Pulmonary artery endothelial cell (primary cell): ENCODE data around the gene PRR15L. TPM values are rescaled to one million over a fixed set of nuclear protein-coding genes. Genes with fewer than 3 reads are reported as not detected.

Experiments used
- DNase-seq: peaks from one replicate; pipeline ENCODE4 v3.0.0-alpha.2; 2011; ENCODE audit warnings: low read depth, low spot score
- total RNA-seq: library from RNA; depleted of rRNA; stranded (reverse); fragments of >200 nt; gene quantifications from 2 replicates; pipeline ENCODE4 v1.2.3, GENCODE V29; 2014

Gene PRR15L
- total RNA-seq, 1 donor from 2014 or later = not detected

GRCh38 chr17:47961406-47961805 lies 3.7 kb upstream of the PRR15L start:
- no peak for DNase-seq

DNA sequence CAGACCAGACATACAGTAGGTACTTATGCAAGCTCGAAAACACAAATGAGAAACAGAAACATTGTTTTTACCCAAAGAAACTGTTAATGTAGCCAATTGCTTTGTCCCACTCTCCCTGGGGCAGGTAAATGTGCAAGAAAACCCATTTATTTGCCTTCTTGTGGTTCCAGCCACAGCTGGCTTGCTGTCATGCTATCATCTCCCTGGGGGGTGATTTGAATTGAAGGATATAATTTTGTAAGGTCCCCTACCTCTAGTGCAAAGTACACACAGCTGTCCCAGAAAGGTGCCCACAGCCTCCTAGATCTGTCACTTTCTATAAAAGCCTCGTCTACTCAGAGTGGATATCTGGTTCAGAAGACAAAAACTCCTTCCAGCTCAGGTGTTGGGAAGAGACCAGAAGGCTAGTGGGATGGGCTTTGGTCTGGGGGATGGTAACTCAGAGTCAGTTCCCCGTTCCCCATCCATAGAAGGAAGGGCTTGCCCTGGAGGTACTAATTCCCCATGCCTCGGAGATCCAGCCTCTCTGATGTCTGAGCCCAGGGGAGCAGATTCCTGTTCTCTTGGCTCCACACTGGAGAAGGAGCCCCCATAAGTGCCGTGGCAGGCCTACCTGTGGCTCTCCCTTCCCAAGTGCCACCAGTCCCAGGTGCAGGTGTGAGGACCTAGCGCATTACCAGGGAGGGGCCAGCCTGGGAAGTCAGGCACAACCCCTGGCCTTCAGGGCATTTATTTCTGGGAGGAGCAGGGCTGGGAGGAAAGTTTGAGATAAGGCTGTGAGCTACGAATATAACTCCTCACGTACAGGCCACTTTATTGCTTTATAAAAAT lies 2.4 kb upstream of the PRR15L start:
- no peak for DNase-seq

DNA sequence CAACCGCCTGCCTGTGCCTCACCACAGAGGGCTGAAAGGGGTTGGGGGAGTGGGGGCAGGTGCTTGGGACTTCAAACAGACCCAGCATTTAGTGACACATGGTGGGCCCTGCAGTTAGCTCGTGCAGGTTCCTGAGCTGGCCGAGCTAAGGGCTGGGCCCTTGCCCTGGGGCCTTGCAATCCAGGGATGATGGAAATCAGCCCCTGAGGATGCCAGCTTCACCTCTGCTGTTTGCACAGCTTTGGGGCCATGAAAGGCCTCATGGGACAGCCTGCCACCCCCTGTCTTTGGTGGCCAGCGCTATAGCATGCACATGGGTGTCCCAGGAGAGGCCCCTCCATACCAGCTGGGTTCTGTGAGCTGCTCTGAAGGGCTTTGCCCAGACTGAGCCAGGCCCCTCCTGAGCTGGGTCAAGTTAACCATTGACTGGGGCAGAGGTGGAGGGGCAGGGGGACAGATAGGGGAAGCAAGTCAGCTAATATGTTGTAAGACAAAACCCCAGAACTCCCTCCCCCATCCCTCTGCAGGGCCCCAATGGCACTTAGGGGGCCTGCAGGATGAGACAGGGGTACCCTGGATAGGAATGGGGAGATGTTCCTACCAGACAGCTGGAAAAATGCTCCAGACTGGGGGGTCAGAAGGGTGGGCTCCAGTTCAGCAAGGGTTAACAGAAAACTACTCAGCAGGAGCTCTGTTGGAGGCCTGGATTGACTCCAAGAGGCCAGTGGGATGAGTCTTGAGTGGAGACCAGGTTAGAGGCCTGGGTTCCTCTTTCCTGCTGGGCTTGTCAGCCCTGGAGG lies 692 bp downstream of the PRR15L start:
- DNase-seq = no peak

- no peak for DNase-seq
Observed at GRCh38 chr17:47955497-47956461, 1.9 kb downstream of the PRR15L start.

- no peak for DNase-seq
Observed at GRCh38 chr17:47953909-47954308, 3.8 kb downstream of the PRR15L start.

GRCh38 chr17:47952171-47953021 lies 5.3 kb downstream of the PRR15L start:
- DNase-seq = no peak

GRCh38 chr17:47950448-47950847 lies 7.2 kb downstream of the PRR15L start:
- no peak for DNase-seq

- DNase-seq = no peak
Observed at GRCh38 chr17:47949946-47950345, 7.7 kb downstream of the PRR15L start.

- peak; percentile 30 for DNase-seq
Observed at GRCh38 chr17:47949197-47949759, 8.4 kb downstream of the PRR15L start.

- DNase-seq = no peak
Observed at GRCh38 chr17:47948706-47949196, 8.9 kb downstream of the PRR15L start.

GRCh38 chr17:47946929-47947397 lies 10.7 kb downstream of the PRR15L start:
- peak; percentile 43 for DNase-seq

GRCh38 chr17:47946516-47946915 lies 11.2 kb downstream of the PRR15L start:
- DNase-seq = no peak

DNA sequence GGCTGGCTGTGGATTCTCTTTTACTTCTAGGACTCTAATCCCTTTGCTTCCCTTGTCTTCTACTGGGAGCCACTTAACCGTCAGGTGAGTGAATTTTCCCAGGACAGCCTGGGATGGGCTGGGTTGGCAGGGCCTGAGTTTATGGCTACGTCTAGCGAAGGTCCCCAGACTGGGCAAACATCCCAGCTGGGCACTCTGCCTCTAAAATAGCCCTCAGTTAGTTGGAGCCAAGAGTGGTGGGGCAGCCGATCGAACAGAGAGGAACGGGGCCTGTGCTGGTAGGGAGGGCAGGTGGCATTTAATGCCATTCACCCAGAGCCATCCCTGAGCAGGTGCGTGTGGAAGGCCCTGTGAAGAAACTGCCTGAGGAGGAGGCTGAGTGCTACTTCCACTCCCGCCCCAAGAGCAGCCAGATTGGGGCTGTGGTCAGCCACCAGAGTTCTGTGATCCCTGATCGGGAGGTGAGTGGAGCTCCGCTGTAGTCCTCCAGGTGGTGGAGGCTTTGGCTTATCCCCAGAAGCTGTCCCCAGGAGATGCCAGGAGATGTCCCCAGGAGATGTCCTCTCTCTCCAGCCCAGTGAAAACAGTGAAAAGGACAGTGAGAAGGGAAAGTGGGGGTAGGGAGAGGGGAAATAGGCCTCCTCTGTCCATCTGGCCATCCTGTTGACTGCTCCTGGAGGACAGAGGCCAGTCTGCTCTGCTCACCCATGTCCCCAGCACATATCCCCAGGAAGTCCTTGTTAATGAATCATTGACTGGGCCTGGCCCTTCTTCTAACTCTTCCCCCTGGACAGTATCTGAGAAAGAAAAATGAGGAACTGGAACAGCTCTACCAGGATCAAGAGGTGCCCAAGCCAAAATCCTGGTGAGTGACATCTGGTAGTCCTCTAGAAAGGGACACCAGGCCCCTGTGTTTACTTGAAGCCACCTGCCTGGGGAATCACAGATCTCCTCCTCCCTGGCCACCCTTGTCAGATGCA lies 11.9 kb downstream of the PRR15L start:
- no peak for DNase-seq

DNA sequence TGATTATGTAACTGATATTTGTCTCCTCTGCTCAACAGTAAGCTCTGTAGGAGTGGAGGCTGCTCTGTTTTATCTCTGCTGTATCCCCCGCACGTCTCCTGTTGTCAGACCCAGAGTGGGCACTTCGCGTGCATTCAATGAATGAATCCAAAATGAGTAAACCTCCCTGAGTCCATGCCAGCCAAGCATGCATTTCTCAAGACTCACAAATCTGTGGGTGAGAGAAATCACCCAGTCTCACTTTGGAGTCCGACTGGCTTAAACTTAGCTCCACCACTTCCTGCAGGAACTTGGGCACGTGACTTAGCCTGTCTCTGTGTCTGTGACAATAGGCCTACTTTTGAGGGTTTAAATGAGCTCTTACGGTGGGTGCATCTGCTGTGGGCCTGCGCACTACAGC lies 12.6 kb downstream of the PRR15L start:
- DNase-seq = no peak

DNA sequence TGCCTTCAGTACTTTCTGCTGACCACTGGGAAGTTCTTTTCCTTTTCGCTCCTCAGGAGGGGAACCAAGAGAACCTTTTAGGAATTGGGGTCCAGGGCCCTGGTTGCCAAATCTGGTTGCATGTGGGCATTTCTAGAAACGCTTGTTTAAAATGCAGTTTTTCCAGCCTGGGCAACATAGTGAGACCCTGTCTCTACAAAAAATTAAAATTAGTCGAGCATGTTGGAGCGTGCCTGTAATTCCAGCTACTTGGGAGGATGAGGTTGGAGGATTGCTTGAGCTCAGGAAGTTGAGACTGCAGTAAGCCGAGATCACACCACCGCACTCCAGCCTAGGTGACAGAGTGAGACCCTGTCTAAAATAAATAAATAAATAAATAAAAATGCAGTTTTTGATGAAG lies 15.1 kb downstream of the PRR15L start:
- DNase-seq = no peak

DNA sequence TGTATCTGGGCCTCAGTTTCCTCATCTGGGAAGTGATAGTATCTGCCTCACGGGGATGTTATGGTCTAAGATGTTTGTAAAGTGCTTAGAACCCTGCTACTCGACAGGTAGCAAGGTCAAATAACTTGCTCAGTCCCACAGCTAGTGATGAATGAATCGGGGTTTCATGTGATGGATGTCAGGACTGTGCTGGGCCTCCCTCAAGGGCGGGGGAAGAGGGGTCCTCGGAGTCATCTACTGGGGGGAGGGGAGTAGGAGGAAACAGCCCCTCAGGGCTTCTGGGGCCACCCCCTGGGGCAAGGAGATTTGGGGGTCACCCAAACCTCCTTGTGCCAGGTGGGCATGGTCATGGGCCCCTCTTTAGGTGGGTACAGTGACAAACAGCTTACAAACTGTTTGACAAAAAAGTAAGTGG lies 15.6 kb downstream of the PRR15L start:
- DNase-seq = no peak

DNA sequence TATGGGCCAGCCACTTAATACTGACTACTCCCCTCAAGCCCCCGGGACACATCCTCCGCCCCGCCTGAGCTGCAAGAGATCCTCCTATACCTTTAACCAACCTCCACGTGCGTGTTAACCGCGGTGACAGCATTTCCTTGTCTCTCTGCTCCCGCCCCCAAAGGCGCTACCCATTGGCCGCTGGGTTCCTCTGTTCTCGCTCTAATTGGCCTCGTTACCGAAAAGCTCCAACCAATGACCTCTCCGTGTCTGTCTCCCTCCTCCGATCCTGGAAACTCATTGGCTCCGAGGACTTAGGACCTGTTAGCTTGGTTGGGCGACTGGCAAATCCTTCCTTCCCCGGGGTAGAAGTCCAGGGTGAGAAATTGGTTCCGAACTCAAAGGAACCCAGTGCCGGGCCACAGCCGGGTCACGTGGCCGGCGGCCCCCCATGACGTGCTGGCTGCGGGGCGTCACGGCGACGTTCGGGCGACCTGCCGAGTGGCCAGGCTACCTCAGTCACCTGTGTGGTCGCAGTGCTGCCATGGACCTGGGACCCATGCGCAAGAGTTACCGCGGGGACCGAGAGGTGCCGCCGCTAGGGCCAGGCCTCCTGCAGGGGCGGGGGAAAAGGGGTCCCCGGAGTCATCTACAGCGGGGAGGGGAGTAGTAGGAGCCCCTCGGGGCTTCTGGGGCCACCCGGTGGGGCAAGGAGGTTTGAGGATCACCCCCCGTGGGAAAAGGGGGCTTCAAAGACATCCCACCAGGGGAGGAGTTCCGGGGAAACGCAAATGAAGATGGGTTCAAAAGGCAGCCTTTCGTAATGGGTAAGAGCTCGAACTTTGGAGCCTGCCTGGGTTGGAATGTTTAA lies 16.2 kb downstream of the PRR15L start, which contains the start of gene PNPO:
Gene PNPO (plus strand): TSS at position 326 of the 850 bp plus-strand sequence. CDS start 105 bp downstream, at position 431.
- DNase-seq = peak; percentile 96

DNA sequence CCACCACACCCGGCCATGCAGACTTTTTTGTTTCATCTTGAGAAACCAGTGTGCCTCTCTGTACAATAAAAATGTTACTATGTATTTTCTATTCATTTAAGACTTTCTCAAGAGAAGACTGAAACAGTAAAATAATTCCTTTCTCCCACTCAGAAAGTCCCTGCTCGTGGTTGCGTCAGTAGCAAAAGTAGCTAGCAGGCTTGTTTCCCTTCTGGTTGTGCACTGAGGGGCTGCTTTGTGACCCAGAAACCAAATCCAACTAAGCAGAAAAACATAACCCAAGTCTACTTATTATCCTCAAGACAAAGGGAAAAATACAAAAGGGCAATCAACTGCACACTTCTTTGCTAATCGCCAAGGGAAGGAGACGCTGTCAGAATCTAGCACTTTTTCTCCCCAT lies 19.7 kb downstream of the PRR15L start:
- no peak for DNase-seq
